Measurements from ENCODE around the gene ANKRD44.

Gene ANKRD44

GRCh38 chr2:197042739-197043196 is 267.8 kb downstream of the ANKRD44 start:
- TF ChIP-seq, protein P1, sequence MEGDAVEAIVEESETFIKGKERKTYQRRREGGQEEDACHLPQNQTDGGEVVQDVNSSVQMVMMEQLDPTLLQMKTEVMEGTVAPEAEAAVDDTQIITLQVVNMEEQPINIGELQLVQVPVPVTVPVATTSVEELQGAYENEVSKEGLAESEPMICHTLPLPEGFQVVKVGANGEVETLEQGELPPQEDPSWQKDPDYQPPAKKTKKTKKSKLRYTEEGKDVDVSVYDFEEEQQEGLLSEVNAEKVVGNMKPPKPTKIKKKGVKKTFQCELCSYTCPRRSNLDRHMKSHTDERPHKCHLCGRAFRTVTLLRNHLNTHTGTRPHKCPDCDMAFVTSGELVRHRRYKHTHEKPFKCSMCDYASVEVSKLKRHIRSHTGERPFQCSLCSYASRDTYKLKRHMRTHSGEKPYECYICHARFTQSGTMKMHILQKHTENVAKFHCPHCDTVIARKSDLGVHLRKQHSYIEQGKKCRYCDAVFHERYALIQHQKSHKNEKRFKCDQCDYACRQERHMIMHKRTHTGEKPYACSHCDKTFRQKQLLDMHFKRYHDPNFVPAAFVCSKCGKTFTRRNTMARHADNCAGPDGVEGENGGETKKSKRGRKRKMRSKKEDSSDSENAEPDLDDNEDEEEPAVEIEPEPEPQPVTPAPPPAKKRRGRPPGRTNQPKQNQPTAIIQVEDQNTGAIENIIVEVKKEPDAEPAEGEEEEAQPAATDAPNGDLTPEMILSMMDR (IDR thresholded peaks at IDR 0.05; ENCODE audit: control insufficient read depth, extremely low read depth, insufficient read depth), result no peak
- DNase-seq (ENCODE audit: low read depth), result no peak
- H3K4me3 ChIP-seq (ENCODE audit: low read depth, low read length), result no peak overlapping the region

DNA sequence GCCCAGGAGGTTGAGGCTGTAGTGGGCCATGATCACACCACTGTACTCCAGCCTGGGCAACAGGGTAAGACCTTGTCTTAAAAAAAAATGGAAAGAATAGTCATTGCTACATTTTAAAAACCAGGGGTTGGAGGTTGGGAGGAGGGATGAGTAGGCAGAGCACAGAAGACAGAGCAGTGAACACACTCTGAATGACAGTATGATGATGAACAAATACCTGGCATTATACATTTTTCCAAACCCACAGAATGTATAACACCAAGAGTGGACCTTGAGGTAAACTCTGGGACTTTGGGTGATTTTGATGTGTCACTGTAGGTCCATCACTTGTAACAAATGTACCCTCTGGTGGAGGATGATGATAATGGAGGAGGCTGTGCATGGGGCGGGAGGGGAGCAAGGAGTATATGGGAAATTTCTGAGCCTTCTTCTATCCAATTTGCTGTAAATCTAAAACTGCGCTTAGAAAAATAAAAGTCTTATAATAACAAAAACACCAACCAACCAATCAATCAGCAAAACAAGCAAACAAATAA is 272.6 kb downstream of the ANKRD44 start:
- no peak for DNase-seq (ENCODE audit: low read depth)
- TF ChIP-seq, protein P1 (IDR thresholded peaks at IDR 0.05; ENCODE audit: control insufficient read depth, extremely low read depth, insufficient read depth), result no peak

DNA sequence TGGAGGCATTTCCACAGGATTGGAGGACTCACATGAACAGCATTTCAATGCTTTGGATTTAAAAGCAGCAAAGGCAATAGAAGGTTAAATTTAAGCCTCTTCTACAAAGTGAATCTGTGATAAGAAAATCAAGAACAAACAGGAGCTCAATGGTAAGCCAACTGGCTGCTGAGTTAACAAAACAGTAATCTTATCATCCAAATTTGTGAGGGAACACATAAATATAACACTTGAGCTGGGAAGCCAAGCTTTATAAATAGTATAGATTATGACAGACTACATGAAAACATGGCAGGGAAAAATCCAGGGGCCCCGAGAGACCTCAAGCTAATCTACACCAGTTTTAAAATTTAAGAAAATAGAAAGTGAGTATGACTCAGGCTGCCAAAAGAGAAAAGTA is 275.6 kb downstream of the ANKRD44 start:
- no peak for DNase-seq (ENCODE audit: low read depth)
- TF ChIP-seq, protein P1 (IDR thresholded peaks at IDR 0.05; ENCODE audit: control insufficient read depth, extremely low read depth, insufficient read depth), result no peak
- no peak overlapping the region for H3K4me3 ChIP-seq (ENCODE audit: low read depth, low read length)

More for the DNA sequence above, 272.6 kb downstream of the ANKRD44 start:
- H3K4me3 ChIP-seq (ENCODE audit: low read depth, low read length), result no peak overlapping the region

DNA sequence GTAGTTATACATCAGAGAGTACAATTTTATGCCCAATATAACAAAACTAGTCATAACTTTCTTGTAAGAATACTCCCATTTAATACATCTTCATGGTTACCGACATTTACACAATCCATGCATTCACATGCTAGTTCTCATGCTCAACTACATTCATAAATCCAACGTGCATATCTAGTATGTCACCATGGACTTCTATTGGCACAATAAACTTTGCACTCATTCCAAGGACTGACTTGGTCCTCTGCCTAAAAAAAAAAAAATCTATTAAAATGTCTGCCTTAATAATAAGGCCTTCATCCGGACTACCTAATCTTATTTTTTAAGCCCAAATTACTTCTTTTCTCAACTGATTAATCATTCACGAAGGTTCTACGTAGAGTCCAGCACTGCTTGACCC is 276.3 kb downstream of the ANKRD44 start:
- no peak for DNase-seq (ENCODE audit: low read depth)
- TF ChIP-seq, protein P1 (IDR thresholded peaks at IDR 0.05; ENCODE audit: control insufficient read depth, extremely low read depth, insufficient read depth), result no peak

GRCh38 chr2:197033222-197033621 is 277.4 kb downstream of the ANKRD44 start:
- no peak for DNase-seq (ENCODE audit: low read depth)
- H3K4me3 ChIP-seq (ENCODE audit: low read depth, low read length), result no peak overlapping the region
- TF ChIP-seq, protein P1 (IDR thresholded peaks at IDR 0.05; ENCODE audit: control insufficient read depth, extremely low read depth, insufficient read depth), result no peak

More for the DNA sequence above, 276.3 kb downstream of the ANKRD44 start:
- H3K4me3 ChIP-seq (ENCODE audit: low read depth, low read length), result no peak overlapping the region

DNA sequence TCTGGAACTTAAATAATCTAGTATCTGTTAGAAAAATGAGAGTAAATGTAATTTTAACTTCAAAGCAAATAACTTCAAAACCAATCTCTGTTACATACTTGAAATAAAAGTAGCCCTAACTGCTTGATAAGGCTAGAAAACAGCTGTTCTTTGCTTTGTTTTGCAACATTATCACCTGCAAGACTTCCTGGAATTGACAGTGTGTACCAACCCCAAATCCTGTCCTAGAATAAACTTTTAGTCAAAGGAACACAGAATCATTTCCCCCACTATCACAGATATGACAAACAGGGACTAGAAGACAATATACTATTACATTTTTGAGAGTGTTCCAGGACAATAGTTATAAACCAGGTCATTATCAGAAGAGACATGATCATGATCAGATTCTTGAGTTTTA is 278.8 kb downstream of the ANKRD44 start:
- no peak overlapping the region for H3K4me3 ChIP-seq (ENCODE audit: low read depth, low read length)
- DNase-seq (ENCODE audit: low read depth), result no peak
- TF ChIP-seq, protein P1 (IDR thresholded peaks at IDR 0.05; ENCODE audit: control insufficient read depth, extremely low read depth, insufficient read depth), result no peak

DNA sequence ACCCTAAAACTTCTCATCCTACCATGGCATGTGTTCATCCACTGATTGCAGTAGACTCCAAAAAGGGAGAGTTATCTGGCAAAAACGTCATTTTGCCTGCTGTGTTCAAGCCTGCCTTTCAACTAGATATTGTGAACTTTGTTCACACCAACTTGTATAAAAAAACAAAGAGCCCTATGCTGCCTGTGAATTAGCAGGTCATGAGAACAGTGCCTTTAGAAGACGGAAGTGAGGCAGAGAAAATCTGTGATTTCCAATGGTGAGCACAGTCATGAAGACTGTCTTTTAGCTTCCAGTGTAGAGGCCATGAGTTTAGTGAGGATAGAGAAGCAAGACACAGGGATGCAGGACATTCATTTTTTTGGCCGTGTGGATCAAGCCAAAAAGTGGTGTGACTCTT is 280.5 kb downstream of the ANKRD44 start:
- no peak for DNase-seq (ENCODE audit: low read depth)
- TF ChIP-seq, protein P1 (IDR thresholded peaks at IDR 0.05; ENCODE audit: control insufficient read depth, extremely low read depth, insufficient read depth), result no peak
- H3K4me3 ChIP-seq (ENCODE audit: low read depth, low read length), result no peak overlapping the region
